GM12864 (cell line): ENCODE data around the gene CEP350.

Source experiments
- DNase-seq: peaks from one replicate; pipeline ENCODE4 v3.0.0-alpha.2; 2011; ENCODE audit warnings: low read depth
- H3K4me3 ChIP-seq: 2 replicates; pipeline ENCODE4 v1.5.1; 2011; ENCODE audit warnings: mild to moderate bottlenecking, low read depth, low read length, control low read depth
- TF ChIP-seq, protein P1 (sequence below): IDR thresholded peaks from 2 replicates; pipeline ENCODE4 v1.5.1; 2011; ENCODE audit warnings: low read depth, mild to moderate bottlenecking, moderate library complexity, low read length, control low read depth, inconsistent platforms; ENCODE audit errors: missing control alignments

The CEP350 gene

DNA sequence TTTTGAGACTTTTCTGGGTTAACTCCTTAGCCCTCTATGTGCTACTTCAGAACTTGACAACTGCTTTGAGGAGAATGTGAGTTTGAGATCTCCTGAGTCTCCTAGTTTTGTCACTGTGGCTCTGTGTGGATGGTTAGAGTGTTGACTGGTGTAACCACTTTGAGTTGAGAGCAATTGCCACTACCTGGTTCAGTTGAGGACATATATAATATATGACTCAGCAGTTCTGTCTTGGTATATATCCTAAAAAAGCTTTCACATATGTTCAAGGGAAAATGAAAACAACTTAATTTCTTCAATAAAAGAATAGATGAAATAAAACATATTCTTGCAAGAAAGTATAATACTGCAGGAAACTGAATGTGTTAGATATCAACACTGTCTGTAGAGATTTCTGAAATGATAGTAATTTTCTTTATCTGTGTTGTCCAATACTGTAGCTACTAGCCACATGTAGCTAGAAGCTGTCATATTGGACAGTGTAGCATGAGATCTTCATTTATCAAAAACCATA is 103.3 kb downstream of the CEP350 start:
- DNase-seq: no peak
- no peak overlapping the region for H3K4me3 ChIP-seq
- TF ChIP-seq, protein P1, sequence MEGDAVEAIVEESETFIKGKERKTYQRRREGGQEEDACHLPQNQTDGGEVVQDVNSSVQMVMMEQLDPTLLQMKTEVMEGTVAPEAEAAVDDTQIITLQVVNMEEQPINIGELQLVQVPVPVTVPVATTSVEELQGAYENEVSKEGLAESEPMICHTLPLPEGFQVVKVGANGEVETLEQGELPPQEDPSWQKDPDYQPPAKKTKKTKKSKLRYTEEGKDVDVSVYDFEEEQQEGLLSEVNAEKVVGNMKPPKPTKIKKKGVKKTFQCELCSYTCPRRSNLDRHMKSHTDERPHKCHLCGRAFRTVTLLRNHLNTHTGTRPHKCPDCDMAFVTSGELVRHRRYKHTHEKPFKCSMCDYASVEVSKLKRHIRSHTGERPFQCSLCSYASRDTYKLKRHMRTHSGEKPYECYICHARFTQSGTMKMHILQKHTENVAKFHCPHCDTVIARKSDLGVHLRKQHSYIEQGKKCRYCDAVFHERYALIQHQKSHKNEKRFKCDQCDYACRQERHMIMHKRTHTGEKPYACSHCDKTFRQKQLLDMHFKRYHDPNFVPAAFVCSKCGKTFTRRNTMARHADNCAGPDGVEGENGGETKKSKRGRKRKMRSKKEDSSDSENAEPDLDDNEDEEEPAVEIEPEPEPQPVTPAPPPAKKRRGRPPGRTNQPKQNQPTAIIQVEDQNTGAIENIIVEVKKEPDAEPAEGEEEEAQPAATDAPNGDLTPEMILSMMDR: no peak

DNA sequence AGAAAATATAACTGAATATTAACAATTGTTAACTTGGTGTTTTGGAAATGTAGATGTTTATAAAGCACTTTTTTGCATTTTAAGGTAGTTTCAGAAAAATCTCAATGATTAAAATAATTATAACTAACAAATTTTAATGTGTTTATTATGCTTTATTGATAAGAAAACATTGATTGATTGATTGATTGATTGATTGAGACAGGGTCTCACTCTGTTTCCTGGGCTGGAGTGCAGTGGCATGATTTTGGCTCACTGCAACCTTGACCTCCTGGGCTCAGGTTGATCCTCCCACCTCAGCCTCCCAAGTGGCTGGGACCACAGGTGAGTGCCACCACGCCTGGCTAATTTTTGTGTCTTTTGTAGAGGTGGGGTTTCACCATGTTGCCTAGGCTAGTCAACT is 106.4 kb downstream of the CEP350 start:
- no peak for DNase-seq
- TF ChIP-seq, protein P1: no peak
- no peak overlapping the region for H3K4me3 ChIP-seq

DNA sequence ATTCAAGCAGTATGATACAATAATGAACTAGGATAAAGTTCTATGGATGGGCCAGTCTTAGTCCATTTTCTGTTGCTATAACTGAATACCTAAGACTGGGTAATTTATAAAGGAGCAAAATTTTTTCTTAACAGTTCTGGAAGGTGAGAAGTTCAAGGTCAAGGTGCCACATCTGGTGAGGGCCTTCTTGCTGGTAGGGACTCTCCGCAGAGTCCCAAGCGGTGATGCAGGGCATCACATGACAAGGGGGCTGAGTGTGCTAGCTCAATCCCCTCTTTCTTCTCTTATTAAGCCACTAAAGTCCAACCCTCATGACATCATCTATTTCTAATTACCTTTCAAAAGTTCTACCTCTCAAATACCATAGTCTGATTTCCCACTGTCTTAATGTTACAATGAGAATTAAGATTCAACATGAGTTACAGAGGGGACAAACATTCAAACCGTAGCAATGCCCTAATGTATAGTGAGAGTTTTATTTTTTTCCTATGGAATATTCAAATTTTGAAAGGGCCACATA is 107.9 kb downstream of the CEP350 start:
- no peak for DNase-seq
- TF ChIP-seq, protein P1: no peak
- H3K4me3 ChIP-seq: no peak overlapping the region

DNA sequence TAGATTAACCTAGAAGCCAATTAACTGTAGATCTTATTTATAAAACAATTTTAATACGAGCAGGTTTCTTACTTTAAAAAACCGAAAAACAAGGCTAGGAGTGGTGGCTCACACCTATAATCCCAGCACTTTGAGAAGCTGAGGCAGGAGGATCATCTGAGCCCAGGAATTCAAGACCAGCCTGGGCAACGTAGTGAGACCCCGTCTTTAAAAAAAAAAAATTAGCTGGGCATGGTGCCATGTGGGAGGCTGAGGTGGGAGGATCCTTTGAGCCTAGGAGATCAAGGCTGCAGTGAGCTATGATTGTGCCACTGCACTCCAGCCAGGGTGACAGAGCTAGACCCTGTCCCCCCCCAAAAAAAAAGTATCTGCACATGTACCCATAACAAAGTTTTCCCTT is 110.8 kb downstream of the CEP350 start:
- DNase-seq: no peak
- no peak overlapping the region for H3K4me3 ChIP-seq
- TF ChIP-seq, protein P1: no peak

DNA sequence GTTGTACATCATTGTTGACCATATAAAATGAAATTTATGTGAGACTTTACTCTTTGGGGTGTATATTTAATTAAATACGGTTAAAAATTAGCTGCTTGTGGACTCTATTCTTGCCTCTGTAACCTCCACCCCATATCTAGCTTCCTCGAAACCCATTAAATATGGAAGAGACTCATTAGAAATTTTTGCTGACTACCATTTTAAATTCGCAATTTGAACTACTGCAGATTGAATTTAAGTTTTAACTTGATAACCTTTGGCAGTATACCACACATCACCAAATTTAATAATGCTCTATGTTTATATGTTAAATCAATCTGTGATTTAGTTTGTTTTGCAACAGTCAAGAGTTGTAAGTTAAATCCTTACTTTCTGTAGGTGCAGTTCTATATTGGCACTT is 111.5 kb downstream of the CEP350 start:
- H3K4me3 ChIP-seq: no peak overlapping the region
- TF ChIP-seq, protein P1: no peak
- no peak for DNase-seq

DNA sequence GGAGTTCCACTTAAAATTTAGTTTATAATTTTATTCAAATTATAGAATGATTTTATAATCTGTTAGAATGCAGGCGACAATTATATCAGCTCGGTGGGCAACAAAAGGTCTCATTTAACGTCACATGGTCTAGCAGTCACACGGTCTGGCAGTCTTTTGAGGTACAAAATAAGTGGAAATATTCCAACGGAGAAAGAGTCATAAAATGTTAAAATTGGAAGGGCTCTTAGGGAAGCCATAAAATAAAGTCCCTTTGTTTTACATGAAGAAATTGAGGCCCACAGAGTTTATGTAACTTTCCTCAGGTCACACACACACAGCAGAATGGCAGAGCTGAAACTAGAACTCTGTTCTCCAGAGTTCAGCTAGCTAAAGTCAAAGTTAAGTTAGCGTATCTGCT is 115.7 kb downstream of the CEP350 start:
- TF ChIP-seq, protein P1: no peak
- no peak for DNase-seq
- H3K4me3 ChIP-seq: no peak overlapping the region

DNA sequence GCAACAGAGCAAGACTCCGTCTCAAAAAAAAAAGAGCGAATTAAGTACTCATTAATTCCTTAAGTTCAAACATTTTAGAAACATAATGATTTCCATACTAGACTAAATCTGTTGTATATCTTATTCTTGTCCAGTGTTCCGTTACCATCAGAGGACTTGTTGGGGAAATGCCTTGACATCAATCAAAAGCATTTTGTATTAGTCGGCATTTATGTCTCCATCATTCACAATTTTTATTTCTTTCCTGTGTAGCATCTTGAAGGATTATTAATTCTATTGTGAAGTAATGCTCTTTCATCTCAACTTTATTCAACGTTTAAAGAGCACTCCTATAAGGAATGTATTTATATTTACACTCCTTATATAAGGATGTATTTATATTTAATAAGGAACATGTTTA is 117.1 kb downstream of the CEP350 start:
- TF ChIP-seq, protein P1: no peak
- no peak for DNase-seq
- H3K4me3 ChIP-seq: no peak overlapping the region
